SU-DHL-6 (cell line): Measurements from ENCODE around the gene USP31.

ENCODE experiments used
- H2AFZ ChIP-seq: fragments of 200-600 bp; sonication (generic); 2 replicates; pipeline ENCODE4 v1.6.1; 2014; ENCODE audit warnings: low read depth, mild to moderate bottlenecking, moderate library complexity, mixed read lengths, antibody characterized with exemption, low read length; ENCODE audit not compliant: severe bottlenecking
- H3F3A ChIP-seq: fragments of 200-600 bp; shearing (Covaris generic); 2 replicates; pipeline ENCODE4 v1.6.0; 2016; ENCODE audit warnings: antibody characterized with exemption, mild to moderate bottlenecking; ENCODE audit not compliant: insufficient read depth
- H3K27ac ChIP-seq: fragments of 200-600 bp; sonication (generic); 2 replicates; pipeline ENCODE4 v1.5.1; 2016; ENCODE audit warnings: low read depth, mild to moderate bottlenecking, low read length, moderate library complexity, mixed read lengths
- H3K27me3 ChIP-seq: fragments of 200-600 bp; sonication (generic), shearing (Covaris generic); 2 replicates; pipeline ENCODE4 v1.6.0; 2014; ENCODE audit warnings: mild to moderate bottlenecking, low read length
- H3K36me3 ChIP-seq: fragments of 200-600 bp; sonication (generic); 2 replicates; pipeline ENCODE4 v1.6.1; 2014; ENCODE audit warnings: mild to moderate bottlenecking, low read length, mixed read lengths
- H3K4me2 ChIP-seq: fragments of 300-600, 200-600 bp; shearing (Covaris generic), sonication (generic); 2 replicates; pipeline ENCODE4 v1.6.0; 2014; ENCODE audit warnings: low read length, low read depth, mild to moderate bottlenecking; ENCODE audit not compliant: poor library complexity, severe bottlenecking
- H3K4me3 ChIP-seq: fragments of 200-600 bp; sonication (generic); 2 replicates; pipeline ENCODE4 v1.5.1; 2014; ENCODE audit warnings: antibody characterized with exemption, low read length, mild to moderate bottlenecking, mixed read lengths; ENCODE audit not compliant: insufficient read depth, poor library complexity, severe bottlenecking
- H3K79me2 ChIP-seq: fragments of 200-600 bp; sonication (generic); 2 replicates; pipeline ENCODE4 v1.6.1; 2014; ENCODE audit warnings: mild to moderate bottlenecking, low read length, moderate library complexity; ENCODE audit not compliant: insufficient read depth
- H3K9ac ChIP-seq: fragments of 200-600 bp; sonication (generic); 2 replicates; pipeline ENCODE4 v1.7.0; 2014; ENCODE audit warnings: mild to moderate bottlenecking, low read length
- H3K9me2 ChIP-seq: fragments of 200-600 bp; sonication (generic); replicated peaks from 2 replicates; pipeline ENCODE4 v1.6.1; 2014; ENCODE audit warnings: low read length; ENCODE audit not compliant: insufficient read depth
- H3K9me3 ChIP-seq: fragments of 200-600 bp; sonication (generic); 2 replicates; pipeline ENCODE4 v1.6.1; 2014; ENCODE audit warnings: low read length, mixed read lengths; ENCODE audit not compliant: insufficient read depth
- H4K20me1 ChIP-seq: fragments of 200-600 bp; sonication (generic); 2 replicates; pipeline ENCODE4 v1.6.1; 2014; ENCODE audit warnings: low read depth, mild to moderate bottlenecking, antibody characterized with exemption, low read length, moderate library complexity, mixed read lengths
- EZH2phosphoT487 ChIP-seq: fragments of 200-600 bp; sonication (generic), shearing (Covaris generic); conservative IDR thresholded peaks from 2 replicates; pipeline ENCODE4 v1.6.1; 2018; ENCODE audit warnings: mild to moderate bottlenecking, antibody characterized with exemption, low read length, moderate library complexity, mixed read lengths
- TF ChIP-seq, protein P1 (sequence below): fragments of 200-600 bp; sonication (generic); IDR thresholded peaks from one replicate; pipeline ENCODE4 v1.5.1; 2017; ENCODE audit warnings: antibody characterized with exemption, mild to moderate bottlenecking, low read length, moderate library complexity; ENCODE audit not compliant: insufficient read depth, poor library complexity, severe bottlenecking

USP31 gene

GRCh38 chr16:23058576-23058975, 90.7 kb downstream of the USP31 start:
- Histone ChIP-seq H2AFZ (no peak overlapping the region), H3K27ac (no peak overlapping the region), H3K9me2 (no peaks in the 10 kb centered on the region), H3K4me2 (no peak overlapping the region), H3K9me3 (no peaks in the 10 kb centered on the region), H3K27me3 (no peaks in the 10 kb centered on the region), H3K4me3 (no peak overlapping the region), H3K36me3 (no peaks in the 10 kb centered on the region), H3F3A (no peaks in the 10 kb centered on the region), H3K9ac (no peak overlapping the region), H4K20me1 (no peaks in the 10 kb centered on the region), H3K79me2 (no peaks in the 10 kb centered on the region)
- no peak for TF ChIP-seq EZH2phosphoT487
- TF ChIP-seq, protein P1, sequence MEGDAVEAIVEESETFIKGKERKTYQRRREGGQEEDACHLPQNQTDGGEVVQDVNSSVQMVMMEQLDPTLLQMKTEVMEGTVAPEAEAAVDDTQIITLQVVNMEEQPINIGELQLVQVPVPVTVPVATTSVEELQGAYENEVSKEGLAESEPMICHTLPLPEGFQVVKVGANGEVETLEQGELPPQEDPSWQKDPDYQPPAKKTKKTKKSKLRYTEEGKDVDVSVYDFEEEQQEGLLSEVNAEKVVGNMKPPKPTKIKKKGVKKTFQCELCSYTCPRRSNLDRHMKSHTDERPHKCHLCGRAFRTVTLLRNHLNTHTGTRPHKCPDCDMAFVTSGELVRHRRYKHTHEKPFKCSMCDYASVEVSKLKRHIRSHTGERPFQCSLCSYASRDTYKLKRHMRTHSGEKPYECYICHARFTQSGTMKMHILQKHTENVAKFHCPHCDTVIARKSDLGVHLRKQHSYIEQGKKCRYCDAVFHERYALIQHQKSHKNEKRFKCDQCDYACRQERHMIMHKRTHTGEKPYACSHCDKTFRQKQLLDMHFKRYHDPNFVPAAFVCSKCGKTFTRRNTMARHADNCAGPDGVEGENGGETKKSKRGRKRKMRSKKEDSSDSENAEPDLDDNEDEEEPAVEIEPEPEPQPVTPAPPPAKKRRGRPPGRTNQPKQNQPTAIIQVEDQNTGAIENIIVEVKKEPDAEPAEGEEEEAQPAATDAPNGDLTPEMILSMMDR, result no peak

GRCh38 chr16:23057013-23057596, 92.1 kb downstream of the USP31 start:
- H3K4me3 ChIP-seq, result no peak overlapping the region
- H3K9me3 ChIP-seq, result no peaks in the 10 kb centered on the region
- no peaks in the 10 kb centered on the region for H4K20me1 ChIP-seq
- no peak overlapping the region for H3K4me2 ChIP-seq
- TF ChIP-seq, protein P1, result no peak
- no peak for TF ChIP-seq EZH2phosphoT487
- H3K27me3 ChIP-seq, result no peaks in the 10 kb centered on the region
- no peaks in the 10 kb centered on the region for H3K9me2 ChIP-seq
- no peak overlapping the region for H3K27ac ChIP-seq
- no peaks in the 10 kb centered on the region for H3K36me3 ChIP-seq
- no peak overlapping the region for H3K9ac ChIP-seq
- H3F3A ChIP-seq, result no peaks in the 10 kb centered on the region
- H2AFZ ChIP-seq, result no peak overlapping the region
- H3K79me2 ChIP-seq, result no peaks in the 10 kb centered on the region

DNA sequence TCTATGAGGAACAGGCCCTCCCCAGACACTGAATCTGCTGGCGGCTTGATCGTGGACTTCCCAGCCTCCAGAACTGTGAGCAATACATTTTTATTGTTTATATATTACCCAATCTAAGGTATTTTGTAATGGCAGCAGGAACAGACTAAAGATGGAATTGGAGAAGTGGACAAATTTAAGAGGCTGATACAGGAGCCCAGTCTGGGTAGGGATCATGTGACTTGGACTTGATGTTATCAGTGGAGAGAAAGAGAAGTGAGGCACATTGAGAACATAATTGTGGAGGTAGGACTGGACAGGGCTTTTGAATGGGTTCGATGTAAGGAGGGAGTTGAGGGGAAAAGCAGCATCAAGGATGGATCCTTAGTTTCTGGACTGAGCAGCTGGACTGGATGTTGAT, 93.8 kb downstream of the USP31 start:
- no peaks in the 10 kb centered on the region for H3K36me3 ChIP-seq
- TF ChIP-seq, protein P1, result no peak
- TF ChIP-seq EZH2phosphoT487, result no peak
- H3K27ac ChIP-seq, result no peak overlapping the region
- no peaks in the 10 kb centered on the region for H4K20me1 ChIP-seq
- H3F3A ChIP-seq, result no peaks in the 10 kb centered on the region
- H3K27me3 ChIP-seq, result no peaks in the 10 kb centered on the region
- no peaks in the 10 kb centered on the region for H3K9me3 ChIP-seq
- H3K79me2 ChIP-seq, result no peaks in the 10 kb centered on the region
- H2AFZ ChIP-seq, result no peak overlapping the region
- H3K9me2 ChIP-seq, result no peaks in the 10 kb centered on the region
- no peak overlapping the region for H3K9ac ChIP-seq
- no peak overlapping the region for H3K4me2 ChIP-seq
- H3K4me3 ChIP-seq, result no peak overlapping the region
